NCI-H226 (cell line): ENCODE data around the gene CPEB3.
A peak's percentile ranks its signal among the peaks of the same experiment; 100 is the strongest.
"Not testable (repeated sequence)": the region's sequence is repeated elsewhere in the genome, so short reads cannot be mapped to it uniquely, and the experiment has no call there.

ENCODE experiments used
- DNase-seq: peaks from one replicate; pipeline ENCODE4 v3.0.0-alpha.2; 2015

The CPEB3 gene

DNA sequence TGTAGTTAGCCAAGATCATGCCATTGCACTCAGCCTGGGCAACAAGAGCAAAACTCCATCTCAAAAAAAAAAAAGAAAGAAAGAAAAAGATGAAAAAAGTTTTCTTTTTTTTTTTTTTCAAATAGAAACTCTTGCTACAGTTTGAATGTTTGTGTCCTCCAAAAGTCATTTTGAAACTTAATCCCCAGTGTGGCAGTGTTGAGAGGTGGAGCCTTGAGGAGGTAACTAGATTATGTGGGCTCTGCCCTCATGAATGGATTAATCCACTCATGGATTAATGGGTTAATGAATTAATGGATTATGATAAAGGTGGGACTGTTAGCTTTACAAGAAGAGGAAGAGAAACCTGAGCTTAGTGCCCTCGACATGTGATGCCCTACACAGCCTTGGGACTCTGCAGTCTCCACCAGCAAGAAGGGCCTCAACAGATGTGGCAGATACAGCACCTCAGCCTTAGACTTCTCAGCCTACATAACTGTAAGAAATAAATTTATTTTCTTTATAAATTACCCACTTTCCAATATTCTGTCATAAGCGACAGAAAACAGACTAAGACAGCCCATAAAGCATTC is 25.1 kb downstream of the CPEB3 start:
- no peak for DNase-seq

DNA sequence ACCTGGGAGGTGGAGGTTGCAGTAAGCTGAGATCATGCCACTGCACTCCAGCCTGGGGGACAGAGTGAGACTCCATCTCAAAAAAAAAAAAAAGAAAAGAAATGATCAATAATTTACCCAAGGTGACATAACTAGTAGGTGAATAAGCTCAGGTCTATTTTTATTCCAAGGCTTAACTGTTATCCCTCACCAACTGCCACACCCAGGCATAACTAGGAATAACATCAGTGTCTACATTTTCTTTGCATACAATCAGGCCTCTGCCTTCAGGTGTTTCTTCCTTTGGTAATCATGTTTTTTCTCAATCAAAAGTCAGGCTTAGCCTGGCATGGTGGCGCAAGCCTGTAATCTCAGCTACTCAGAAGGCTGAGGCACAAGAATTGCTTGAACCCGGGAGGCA is 26.6 kb downstream of the CPEB3 start:
- no peak for DNase-seq

DNA sequence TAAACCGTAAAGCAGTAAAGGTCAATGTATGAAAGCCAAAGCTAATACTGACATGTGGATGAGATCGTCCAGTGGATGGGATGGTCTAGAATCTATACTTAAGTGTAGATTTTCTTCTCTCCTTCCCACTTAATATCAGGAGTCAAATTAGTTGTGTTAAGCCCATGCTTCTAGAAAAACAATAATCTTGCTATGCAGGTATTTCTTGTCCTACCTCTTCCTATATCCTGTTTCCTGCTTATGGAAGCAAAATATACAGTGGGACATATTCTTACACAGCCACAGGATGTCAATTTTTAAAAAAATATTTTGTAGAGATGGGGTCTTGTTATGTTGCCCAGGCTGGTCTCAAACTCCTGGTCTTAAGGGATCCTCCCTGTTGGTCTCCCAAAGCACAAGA is 27.5 kb downstream of the CPEB3 start:
- no peak for DNase-seq

DNA sequence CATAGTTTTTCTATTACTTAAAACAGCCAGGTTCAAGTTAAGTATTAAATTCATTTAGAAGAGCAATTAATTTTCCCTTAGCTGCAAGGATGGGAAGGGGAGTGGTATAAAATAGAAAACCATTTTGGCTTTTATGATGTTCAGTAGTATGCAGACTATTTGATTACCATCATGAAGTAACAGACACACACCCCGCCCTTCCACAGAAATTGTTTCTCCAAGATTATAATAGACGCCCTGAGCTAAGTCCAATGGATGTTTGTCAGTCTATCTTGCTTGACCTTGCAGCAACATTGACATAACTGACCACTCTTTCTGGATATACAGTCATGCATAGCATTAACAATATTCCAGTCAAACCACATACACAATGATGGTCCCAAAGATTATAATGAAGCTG is 42.3 kb downstream of the CPEB3 start:
- DNase-seq = no peak

- no peak for DNase-seq
Observed at GRCh38 chr10:92244796-92245195, 46.1 kb downstream of the CPEB3 start.

DNA sequence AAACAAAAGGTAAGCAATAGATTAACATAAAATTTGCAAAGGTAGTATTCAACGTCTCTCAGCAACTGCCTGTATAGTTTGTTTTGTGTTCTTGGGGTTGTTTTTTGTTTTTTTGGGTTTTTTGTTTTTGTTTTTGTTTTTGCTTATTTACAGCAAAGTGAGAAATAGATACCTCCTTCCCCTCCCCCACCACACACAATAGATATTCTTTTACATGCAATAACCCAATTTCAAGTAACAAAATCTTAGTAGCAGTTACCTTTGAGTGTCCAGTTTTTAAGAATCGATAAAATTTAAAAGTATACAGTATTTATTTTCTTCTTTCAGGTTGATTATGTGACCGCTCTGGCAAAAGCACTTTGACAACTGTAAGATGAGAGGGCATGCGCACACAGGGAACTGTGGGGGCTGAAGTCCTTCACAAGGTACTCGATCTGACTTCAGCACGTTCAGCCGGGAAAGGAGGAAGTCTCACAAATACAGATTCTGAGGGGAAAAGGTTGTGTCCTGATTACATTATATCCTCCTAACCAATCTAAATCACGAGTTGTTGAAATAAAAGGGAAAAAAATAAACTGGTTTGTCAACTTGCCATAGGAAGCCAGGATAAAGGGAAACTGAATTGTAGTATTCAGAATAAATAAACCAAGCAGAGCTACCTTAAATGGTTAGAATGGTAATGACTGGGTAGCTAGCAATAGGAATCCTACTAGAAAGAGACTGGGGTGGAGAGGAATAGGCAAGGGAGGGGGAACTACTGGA is 47.8 kb downstream of the CPEB3 start:
- peak; percentile 5 for DNase-seq

- no peak for DNase-seq
Observed at GRCh38 chr10:92242380-92242779, 48.5 kb downstream of the CPEB3 start.

- no peak for DNase-seq
Observed at GRCh38 chr10:92241501-92241900, 49.4 kb downstream of the CPEB3 start.

GRCh38 chr10:92241158-92241500 is 49.7 kb downstream of the CPEB3 start:
- no peak for DNase-seq

DNA sequence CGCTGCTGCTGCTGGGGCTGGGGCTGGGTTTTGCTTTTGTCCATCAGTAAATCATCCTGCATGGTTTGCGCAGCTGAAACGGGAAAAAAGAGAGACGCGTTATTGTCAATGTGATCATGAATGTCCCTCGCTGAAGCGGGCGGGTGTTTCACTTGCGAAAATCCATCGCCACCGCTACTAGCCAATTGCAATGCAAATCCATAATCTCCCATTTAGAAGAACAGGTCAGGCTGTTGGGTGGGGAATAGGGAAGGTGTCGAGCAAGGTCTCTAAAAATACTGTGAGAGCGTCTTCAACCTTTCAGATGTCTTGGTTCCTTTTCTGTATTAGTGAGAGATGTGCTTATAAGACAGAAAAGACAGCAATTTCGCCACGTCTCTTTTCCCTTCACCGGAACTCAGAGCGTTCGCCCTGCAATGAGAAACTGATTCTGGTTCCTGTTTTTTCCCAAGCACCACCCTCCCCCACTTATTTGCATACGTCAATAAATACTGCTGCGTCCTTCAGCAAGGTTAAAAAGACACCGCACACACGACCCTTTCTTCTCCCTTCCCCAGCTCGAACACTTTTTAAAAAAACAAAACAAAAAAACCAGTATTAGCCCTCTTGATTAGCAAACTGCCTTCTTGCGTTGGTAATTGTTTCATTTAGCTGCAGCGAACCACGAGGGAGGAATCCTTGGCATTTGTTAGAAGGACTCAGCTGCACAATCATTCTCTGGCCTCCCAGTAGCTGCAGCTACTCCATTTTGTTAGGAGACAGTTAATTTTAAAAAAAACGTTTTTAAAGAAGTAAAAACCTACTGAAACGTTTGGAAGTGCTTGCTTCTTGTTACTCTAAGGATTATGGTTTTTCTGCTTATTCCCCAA is 50.4 kb downstream of the CPEB3 start:
- peak; percentile 42 for DNase-seq

GRCh38 chr10:92239600-92240288 is 51.1 kb downstream of the CPEB3 start:
- peak; percentile 15 for DNase-seq

GRCh38 chr10:92239151-92239599 is 51.7 kb downstream of the CPEB3 start:
- no peak for DNase-seq

DNA sequence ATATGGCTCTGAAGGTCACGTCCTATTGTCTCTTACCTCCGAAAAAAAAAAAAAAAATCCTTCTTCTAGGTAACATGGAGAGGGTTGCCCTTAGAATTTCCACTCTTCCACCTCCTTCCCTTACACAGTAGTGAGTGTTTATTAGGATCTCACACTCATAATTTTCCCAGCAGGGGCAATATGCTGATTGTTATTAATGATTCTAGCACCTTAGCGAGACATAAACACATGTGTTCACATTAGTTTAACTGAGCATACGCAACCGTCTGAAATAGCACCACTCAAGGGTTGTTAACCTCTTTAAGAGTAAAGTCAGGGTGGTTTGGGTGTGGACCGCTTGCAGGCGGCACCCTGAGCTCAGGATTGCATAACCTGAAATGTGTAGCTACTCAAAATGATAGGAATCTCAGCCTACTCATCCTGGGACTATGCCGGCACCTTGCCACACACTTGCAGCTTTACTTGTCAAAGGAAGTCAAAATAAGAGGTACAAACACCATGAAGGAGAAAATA is 52.2 kb downstream of the CPEB3 start:
- peak; percentile 83 for DNase-seq

DNA sequence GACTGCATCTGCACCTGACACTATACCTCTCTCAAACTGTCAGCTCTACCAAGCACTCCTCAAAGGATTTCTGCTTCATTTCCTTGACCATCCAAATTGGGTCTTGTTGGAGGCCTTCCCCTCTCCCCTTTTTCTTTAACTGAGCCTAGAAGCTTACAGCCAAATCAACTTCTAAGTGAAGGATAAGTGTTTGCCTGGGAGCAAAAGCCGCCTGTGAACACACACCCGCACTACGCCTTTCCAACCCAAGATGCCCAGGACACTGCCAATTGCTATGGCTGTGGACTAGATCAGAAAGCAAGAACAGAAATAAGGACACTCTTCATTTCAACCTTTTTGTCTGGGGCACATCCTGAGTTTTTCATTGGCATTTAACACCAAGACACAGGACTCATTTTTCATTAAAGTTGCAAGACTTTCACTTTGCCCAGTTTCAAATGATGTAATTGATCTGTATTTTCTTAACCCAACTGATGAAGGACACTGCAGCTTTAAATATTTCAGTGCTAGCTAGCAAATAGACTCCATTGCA is 52.8 kb downstream of the CPEB3 start:
- no peak for DNase-seq

DNA sequence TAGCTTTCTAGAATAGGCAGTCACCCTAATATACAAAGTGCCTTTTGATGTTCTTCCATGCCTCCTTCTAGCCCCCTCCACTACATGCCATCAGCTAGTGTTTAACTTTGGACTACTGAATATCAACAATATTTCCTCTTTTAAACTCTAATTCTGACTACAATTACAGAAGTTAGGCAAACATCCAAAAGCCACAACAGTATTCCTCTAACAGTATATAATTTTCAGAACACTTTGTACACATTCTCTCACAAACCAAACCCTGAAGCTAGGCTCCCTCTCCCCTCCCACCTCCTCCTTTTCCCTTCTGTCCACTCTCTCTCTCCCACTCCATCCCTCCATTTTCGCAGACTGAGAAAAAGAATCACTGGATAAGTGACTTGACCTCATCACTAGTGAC is 59.7 kb downstream of the CPEB3 start:
- DNase-seq = no peak

DNA sequence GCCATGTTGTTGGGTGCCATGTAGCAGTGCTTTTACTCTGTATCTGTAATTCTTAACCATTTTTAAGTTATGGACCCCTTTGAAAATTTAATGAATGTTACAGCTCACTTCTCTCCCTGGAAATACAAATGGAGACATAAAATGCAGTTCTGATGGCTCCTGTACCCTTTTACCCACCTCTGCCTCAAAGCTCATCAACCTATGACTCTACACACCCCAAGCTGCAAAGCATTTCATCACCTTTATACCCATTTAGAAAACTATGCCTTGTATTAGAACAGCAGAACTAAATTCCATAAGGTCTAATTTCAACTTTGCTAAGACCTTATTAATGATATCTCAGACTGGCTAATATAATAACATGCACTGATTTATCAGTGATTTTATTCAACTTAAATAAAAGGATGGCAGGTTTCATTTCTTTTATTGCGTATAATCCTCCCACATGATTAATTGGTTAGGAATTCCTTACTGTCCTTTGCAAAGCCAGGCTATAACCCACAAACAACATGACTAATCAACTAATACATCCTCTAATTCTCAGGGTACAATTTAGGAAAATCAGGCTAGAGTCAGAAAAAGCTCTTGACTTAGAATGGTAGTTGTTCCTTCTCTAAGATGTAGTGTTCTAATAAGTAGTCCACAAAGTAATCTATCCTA is 68.1 kb downstream of the CPEB3 start:
- DNase-seq = peak; percentile 60

GRCh38 chr10:92219559-92219958 is 71.3 kb downstream of the CPEB3 start:
- DNase-seq = no peak

DNA sequence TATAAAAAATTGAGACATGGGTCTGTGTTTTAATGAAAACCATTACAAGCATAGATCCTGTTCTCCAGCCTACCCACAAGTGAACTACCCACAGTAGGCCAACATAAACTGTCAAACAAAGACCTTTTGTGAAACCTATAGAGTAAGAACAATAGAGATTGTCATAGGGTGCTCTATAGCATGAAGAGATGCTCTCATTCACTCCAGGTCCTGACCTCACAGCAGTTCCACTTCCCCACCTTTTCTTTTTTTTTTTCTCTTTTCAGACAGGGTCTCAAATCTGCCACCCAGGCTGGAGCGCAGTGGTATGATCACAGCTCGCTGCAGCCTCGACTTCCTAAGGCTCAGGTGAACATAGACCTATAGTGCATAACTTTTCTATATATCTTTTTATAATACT is 72.3 kb downstream of the CPEB3 start:
- DNase-seq = no peak

- not testable (repeated sequence) for DNase-seq
Observed at GRCh38 chr10:92216608-92217007, 74.3 kb downstream of the CPEB3 start.

DNA sequence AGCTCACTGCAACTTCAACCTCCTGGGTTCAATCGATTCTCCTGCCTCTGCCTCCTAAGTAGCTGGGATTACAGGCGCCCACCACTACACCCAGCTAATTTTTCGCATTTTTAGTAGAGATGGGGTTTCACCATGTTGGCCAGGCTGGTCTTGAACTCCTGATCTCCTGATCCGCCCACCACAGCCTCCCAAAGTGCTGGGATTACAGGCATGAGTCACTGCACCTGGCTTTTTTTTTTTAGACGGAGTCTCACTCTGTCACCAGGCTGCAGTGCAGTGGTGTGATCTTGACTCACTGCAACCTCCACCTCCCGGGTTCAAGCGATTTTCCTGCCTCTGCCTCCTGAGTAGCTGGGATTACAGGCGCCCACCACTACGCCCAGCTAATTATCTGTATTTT is 75.7 kb downstream of the CPEB3 start:
- DNase-seq = not testable (repeated sequence)

GRCh38 chr10:92213049-92213448 is 77.8 kb downstream of the CPEB3 start:
- no peak for DNase-seq

DNA sequence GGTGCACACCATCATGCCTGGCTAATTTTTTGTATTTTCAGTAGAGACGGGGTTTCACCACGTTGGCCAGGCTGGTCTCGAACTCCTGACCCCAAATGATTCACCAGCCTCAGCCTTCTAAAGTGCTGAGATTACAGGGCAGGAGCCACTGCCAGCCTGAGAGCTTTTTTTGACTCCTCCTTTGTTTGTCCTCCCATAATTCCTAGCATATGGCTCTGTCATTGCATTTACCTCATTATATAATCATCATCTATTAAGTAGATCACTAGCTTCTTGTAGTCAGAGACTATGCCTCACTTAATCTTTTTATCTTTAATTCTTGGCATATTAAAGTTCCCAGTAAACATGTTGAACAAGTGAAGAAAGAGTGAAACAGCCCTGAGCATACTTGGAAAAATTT is 82.1 kb downstream of the CPEB3 start:
- peak; percentile 51 for DNase-seq
